Mesendoderm (in vitro differentiated cells): ENCODE data around the gene AKAP12.

Source experiments
- DNase-seq: peaks from one replicate; pipeline ENCODE4 v3.0.0; 2013
- H2AK5ac ChIP-seq: 2 replicates; pipeline ENCODE4 v1.6.1; 2013; ENCODE audit warnings: low read length, inconsistent platforms
- H2BK120ac ChIP-seq: 2 replicates; pipeline ENCODE4 v1.6.1; 2013; ENCODE audit warnings: low read depth, mild to moderate bottlenecking, low read length, moderate library complexity, mixed read lengths
- H2BK15ac ChIP-seq: replicated peaks from 2 replicates; pipeline ENCODE4 v1.6.1; 2013; ENCODE audit warnings: low read depth, mild to moderate bottlenecking, moderate library complexity
- H2BK5ac ChIP-seq: 2 replicates; pipeline ENCODE4 v1.6.1; 2013; ENCODE audit warnings: low read length, inconsistent platforms
- H3K18ac ChIP-seq: 2 replicates; pipeline ENCODE4 v1.6.1; 2013; ENCODE audit warnings: mild to moderate bottlenecking, low read length, mixed read lengths
- H3K23ac ChIP-seq: one replicate; pipeline ENCODE4 v1.6.1; 2013; ENCODE audit warnings: low read length
- H3K27ac ChIP-seq: 2 replicates; pipeline ENCODE4 v1.5.1; 2013; ENCODE audit warnings: low read depth, mild to moderate bottlenecking, inconsistent platforms, low read length, moderate library complexity
- H3K27me3 ChIP-seq: 2 replicates; pipeline ENCODE4 v1.6.1; 2013; ENCODE audit warnings: low read length, control low read depth, mild to moderate bottlenecking, inconsistent platforms; ENCODE audit not compliant: insufficient read depth, poor library complexity
- H3K36me3 ChIP-seq: 2 replicates; pipeline ENCODE4 v1.6.1; 2013; ENCODE audit warnings: low read length, inconsistent platforms; ENCODE audit not compliant: control insufficient read depth, insufficient read depth
- H3K4ac ChIP-seq: one replicate; pipeline ENCODE4 v1.6.1; 2013; ENCODE audit warnings: low read depth, mild to moderate bottlenecking, low read length, moderate library complexity
- H3K4me1 ChIP-seq: 2 replicates; pipeline ENCODE4 v1.6.1; 2013; ENCODE audit warnings: low read depth, low read length, inconsistent platforms; ENCODE audit not compliant: control insufficient read depth
- H3K4me2 ChIP-seq: 2 replicates; pipeline ENCODE4 v1.6.1; 2013; ENCODE audit warnings: low read length
- H3K4me3 ChIP-seq: 2 replicates; pipeline ENCODE4 v1.5.1; 2013; ENCODE audit warnings: mild to moderate bottlenecking, low read length
- H3K56ac ChIP-seq: one replicate; pipeline ENCODE4 v1.6.1; 2013; ENCODE audit warnings: low read length
- H3K79me1 ChIP-seq: 2 replicates; pipeline ENCODE4 v1.6.1; 2013; ENCODE audit warnings: low read length, inconsistent platforms
- H3K79me2 ChIP-seq: 2 replicates; pipeline ENCODE4 v1.6.1; 2013; ENCODE audit warnings: mild to moderate bottlenecking, low read length; ENCODE audit not compliant: control insufficient read depth, insufficient read depth
- H3K9ac ChIP-seq: 2 replicates; pipeline ENCODE4 v1.6.1; 2013; ENCODE audit warnings: low read length, inconsistent platforms
- H4K5ac ChIP-seq: one replicate; pipeline ENCODE4 v1.6.1; 2013; ENCODE audit warnings: low read length
- H4K8ac ChIP-seq: one replicate; pipeline ENCODE4 v1.6.1; 2013; ENCODE audit warnings: low read depth, mild to moderate bottlenecking, control low read depth, low read length, moderate library complexity
- WGBS: extraction: QIAGEN DNeasy Blood & Tissue Kit; methylation state at CpG from one replicate; pipeline ENCODE4 v1.1.7; 2013; ENCODE audit warnings: low lambda C conversion rate, missing lambda C conversion rate; ENCODE audit not compliant: insufficient coverage; ENCODE audit errors: extremely low coverage; 5-methylcytosine and 5-hydroxymethylcytosine counted together

Gene AKAP12

DNA sequence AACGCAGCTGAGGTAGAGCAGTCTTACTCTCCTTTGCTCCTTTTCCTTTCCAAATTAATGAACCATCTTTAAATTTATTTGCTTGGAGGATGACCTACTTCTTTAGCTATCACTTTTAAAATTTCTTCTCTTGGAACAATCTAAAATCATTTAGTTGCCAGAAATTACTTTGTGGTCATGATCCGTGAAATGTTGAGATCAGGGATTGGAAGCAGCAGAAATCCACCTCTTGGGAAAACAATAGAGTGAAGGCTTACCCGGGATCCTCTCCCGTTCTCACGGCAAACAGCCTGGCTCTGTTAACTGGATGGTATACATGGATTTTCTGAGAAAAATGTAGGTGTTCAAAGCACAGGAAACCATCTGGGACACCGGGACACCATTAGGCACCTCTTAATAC, 7.7 kb downstream of the AKAP12 start:
- Histone ChIP-seq H2BK120ac (no peak overlapping the region), H2BK5ac (no peak overlapping the region), H4K8ac (no peak overlapping the region), H3K9ac (no peak overlapping the region), H2AK5ac (no peak overlapping the region), H4K5ac (no peak overlapping the region), H2BK15ac (no peak overlapping the region), H3K36me3 (no peaks in the 10 kb centered on the region), H3K56ac (no peak overlapping the region), H3K79me2 (peaks cover 22% of the 10 kb centered on the region), H3K27me3 (no peaks in the 10 kb centered on the region), H3K18ac (no peak overlapping the region), H3K4me2 (no peak overlapping the region), H3K27ac (no peak overlapping the region), H3K4me3 (no peak overlapping the region), H3K23ac (no peak overlapping the region), H3K4me1 (peaks cover 2% of the 10 kb centered on the region), H3K79me1 (peaks cover 6% of the 10 kb centered on the region), H3K4ac (no peak overlapping the region)
- no peak for DNase-seq
- no CpG with 5 or more reads among the region's 6 CpGs for WGBS

DNA sequence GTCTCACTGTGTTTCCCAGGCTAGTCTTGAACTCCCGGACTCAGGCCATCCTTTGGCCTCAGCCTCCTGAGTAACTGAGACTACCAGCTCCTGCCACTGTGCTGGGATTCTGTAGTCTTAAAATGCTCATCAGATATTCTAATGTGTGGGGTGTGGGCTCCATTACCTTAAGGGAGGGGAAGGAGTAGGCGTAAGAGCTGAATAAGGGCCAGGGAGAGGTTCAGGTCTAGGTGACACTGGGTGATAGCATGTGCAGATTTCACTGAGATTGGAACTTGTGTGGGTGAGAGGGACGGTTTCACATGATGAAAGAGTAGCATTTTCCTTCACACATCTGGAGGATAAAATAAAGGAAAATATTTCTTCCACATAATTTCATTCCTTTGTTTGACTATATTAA, 8.5 kb downstream of the AKAP12 start:
- Histone ChIP-seq H3K27me3 (no peaks in the 10 kb centered on the region), H2BK15ac (no peak overlapping the region), H3K27ac (no peak overlapping the region), H3K79me2 (peaks cover 20% of the 10 kb centered on the region), H3K79me1 (peaks cover 4% of the 10 kb centered on the region), H3K9ac (no peak overlapping the region), H3K4me1 (no peaks in the 10 kb centered on the region), H3K18ac (peak overlapping the region; percentile 28), H2BK120ac (no peak overlapping the region), H2BK5ac (no peak overlapping the region), H3K4me2 (no peak overlapping the region), H3K4ac (no peak overlapping the region), H2AK5ac (no peak overlapping the region), H3K36me3 (no peaks in the 10 kb centered on the region), H4K5ac (no peak overlapping the region), H4K8ac (no peak overlapping the region), H3K4me3 (no peak overlapping the region), H3K56ac (no peak overlapping the region), H3K23ac (no peak overlapping the region)
- DNase-seq, result no peak
- WGBS, result no CpG with 5 or more reads among the region's 3 CpGs

DNA sequence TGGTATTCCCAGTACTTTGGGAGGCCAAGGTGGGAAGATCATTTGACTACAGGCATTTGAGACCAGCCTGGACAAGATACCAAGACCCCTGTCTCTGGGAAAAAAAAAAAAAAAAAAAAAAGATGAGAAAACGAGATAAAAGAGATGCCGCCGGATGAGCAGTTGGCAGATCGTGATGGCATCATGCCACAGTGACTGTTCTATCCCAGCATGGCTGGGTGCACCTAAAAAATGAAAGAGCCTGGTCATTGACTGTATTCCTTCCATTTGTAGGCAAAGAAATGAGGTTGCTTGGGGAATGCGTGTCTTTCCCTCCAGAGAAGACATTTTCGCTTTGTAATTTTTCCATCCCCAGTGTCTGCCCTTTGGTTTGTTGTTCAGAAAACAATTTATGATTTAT, 12.9 kb downstream of the AKAP12 start:
- Histone ChIP-seq H3K23ac (no peak overlapping the region), H3K36me3 (no peaks in the 10 kb centered on the region), H3K4me3 (no peak overlapping the region), H2BK120ac (no peak overlapping the region), H2AK5ac (no peak overlapping the region), H3K79me1 (peaks cover 5% of the 10 kb centered on the region), H3K4ac (no peak overlapping the region), H3K4me1 (no peaks in the 10 kb centered on the region), H3K18ac (no peak overlapping the region), H4K5ac (no peak overlapping the region), H2BK5ac (no peak overlapping the region), H3K27ac (no peak overlapping the region), H4K8ac (no peak overlapping the region), H3K27me3 (no peaks in the 10 kb centered on the region), H2BK15ac (no peak overlapping the region), H3K4me2 (no peak overlapping the region), H3K9ac (no peak overlapping the region), H3K56ac (no peak overlapping the region), H3K79me2 (peaks cover 13% of the 10 kb centered on the region)
- WGBS, result no CpG with 5 or more reads among the region's 6 CpGs
- no peak for DNase-seq

DNA sequence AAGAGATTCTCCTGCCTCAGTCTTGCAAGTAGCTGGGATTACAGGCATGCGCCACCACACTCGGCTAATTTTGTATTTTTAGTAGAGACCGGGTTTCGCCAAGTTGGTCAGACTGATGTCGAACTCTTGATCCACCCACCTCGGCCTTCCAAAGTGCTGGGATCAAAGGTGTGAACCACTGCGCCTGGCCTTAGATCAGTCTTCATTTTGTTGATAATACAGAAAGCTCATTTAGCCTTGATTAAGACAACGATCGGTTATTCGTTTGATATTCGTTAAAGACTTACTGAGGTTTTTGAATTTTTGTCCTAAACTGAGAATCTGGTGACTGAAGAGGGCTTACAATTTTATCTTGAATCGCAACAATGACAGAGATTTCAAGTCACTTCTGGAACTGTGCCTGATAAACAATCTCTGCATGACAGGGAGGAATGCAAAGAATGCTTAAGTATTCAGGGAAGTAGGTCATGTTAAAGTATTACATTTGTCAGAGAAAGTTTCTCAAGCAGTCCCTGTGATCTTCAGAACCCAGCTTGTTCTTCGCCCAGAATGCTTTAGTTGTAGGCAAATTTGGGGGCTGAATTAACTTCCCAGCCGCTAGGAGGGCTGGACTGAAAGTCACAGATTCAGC, 14.8 kb downstream of the AKAP12 start:
- no peak overlapping the region for H3K4me3 ChIP-seq
- no peak overlapping the region for H2BK5ac ChIP-seq
- H3K23ac ChIP-seq, result no peak overlapping the region
- H3K79me2 ChIP-seq, result peaks cover 9% of the 10 kb centered on the region
- H3K4me2 ChIP-seq, result no peak overlapping the region
- no peak overlapping the region for H4K8ac ChIP-seq
- H3K4ac ChIP-seq, result peak overlapping the region; percentile 52
- H4K5ac ChIP-seq, result no peak overlapping the region
- H2AK5ac ChIP-seq, result no peak overlapping the region
- no peak overlapping the region for H2BK120ac ChIP-seq
- no peak overlapping the region for H3K18ac ChIP-seq
- no CpG with 5 or more reads among the region's 14 CpGs for WGBS
- no peak overlapping the region for H3K56ac ChIP-seq
- peaks cover 6% of the 10 kb centered on the region for H3K79me1 ChIP-seq
- no peaks in the 10 kb centered on the region for H3K36me3 ChIP-seq
- peak; percentile 93 for DNase-seq
- no peak overlapping the region for H3K27ac ChIP-seq
- H3K4me1 ChIP-seq, result no peaks in the 10 kb centered on the region
- no peaks in the 10 kb centered on the region for H3K27me3 ChIP-seq
- H3K9ac ChIP-seq, result no peak overlapping the region
- H2BK15ac ChIP-seq, result no peak overlapping the region

DNA sequence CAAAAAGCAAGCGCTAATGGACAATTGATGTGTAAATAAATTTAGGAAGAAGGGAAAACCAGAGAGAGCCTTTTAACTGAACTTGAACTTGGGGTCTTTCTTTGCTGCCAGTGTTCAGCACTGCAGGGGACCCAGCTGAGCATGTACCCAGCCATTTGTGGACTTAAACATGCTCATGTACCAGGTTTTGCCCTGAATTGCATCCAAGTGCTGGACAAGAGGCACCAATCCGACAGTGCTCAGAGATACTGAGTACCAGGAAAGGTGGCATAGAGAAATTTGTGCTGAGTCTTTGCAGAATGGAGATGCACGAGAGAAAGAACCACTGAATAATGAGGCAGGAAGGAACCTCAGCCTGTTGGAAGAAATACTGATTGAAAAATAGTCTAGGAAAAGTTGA, 16.0 kb downstream of the AKAP12 start:
- H3K36me3 ChIP-seq, result no peaks in the 10 kb centered on the region
- no peak overlapping the region for H4K8ac ChIP-seq
- H3K27me3 ChIP-seq, result no peaks in the 10 kb centered on the region
- H2AK5ac ChIP-seq, result no peak overlapping the region
- no peak overlapping the region for H3K27ac ChIP-seq
- H3K4me3 ChIP-seq, result no peak overlapping the region
- WGBS, result no CpG with 5 or more reads among the region's 3 CpGs
- H2BK15ac ChIP-seq, result no peak overlapping the region
- no peak overlapping the region for H3K4ac ChIP-seq
- H3K9ac ChIP-seq, result no peak overlapping the region
- H3K56ac ChIP-seq, result no peak overlapping the region
- peaks cover 8% of the 10 kb centered on the region for H3K79me1 ChIP-seq
- no peak overlapping the region for H2BK120ac ChIP-seq
- H3K18ac ChIP-seq, result no peak overlapping the region
- no peak overlapping the region for H3K4me2 ChIP-seq
- no peak overlapping the region for H4K5ac ChIP-seq
- H3K79me2 ChIP-seq, result peaks cover 9% of the 10 kb centered on the region
- no peak for DNase-seq
- H3K23ac ChIP-seq, result no peak overlapping the region
- no peak overlapping the region for H2BK5ac ChIP-seq
- no peaks in the 10 kb centered on the region for H3K4me1 ChIP-seq

DNA sequence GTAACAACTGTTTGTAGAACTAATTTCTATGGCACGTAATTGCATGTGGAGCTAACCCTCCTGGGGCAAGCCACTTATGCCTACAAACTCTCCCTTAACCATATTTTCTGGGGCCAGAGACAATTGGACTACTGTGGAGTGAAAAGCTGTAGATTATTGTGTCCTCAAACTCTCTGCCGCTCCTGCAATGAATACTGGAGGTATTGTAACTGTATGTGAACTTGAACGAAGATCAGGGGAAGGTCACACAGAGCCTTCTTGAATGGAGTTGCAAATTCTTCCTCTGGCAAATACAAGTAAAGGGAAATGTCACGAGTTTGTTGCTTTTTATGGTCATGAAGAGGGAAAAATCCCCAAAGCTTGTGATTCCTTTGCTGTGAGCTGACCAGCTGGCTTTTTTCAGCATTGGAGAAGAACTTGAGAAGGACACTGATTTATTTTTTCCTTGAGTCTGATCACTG, 18.2 kb downstream of the AKAP12 start:
- Histone ChIP-seq H3K18ac (no peak overlapping the region), H3K79me1 (peaks cover 8% of the 10 kb centered on the region), H3K9ac (no peak overlapping the region), H3K4me1 (no peaks in the 10 kb centered on the region), H2BK5ac (no peak overlapping the region), H3K23ac (no peak overlapping the region), H3K79me2 (peaks cover 8% of the 10 kb centered on the region), H3K4me3 (no peak overlapping the region), H3K4ac (no peak overlapping the region), H2BK120ac (no peak overlapping the region), H2BK15ac (no peak overlapping the region), H3K56ac (peak overlapping the region; percentile 34), H2AK5ac (no peak overlapping the region), H3K27ac (no peak overlapping the region), H3K4me2 (no peak overlapping the region), H4K5ac (no peak overlapping the region), H4K8ac (no peak overlapping the region), H3K27me3 (no peaks in the 10 kb centered on the region), H3K36me3 (no peaks in the 10 kb centered on the region)
- no CpG with 5 or more reads among the region's 4 CpGs for WGBS
- no peak for DNase-seq
